GM19193 (cell line): ENCODE data around the gene TLR6.

Source experiments
- POLR2A ChIP-seq: IDR thresholded peaks from 4 replicates; pipeline ENCODE4 v1.6.1; 2011; ENCODE audit not compliant: insufficient read depth, insufficient read length; ENCODE audit errors: extremely low read depth

The TLR6 gene, protein sequence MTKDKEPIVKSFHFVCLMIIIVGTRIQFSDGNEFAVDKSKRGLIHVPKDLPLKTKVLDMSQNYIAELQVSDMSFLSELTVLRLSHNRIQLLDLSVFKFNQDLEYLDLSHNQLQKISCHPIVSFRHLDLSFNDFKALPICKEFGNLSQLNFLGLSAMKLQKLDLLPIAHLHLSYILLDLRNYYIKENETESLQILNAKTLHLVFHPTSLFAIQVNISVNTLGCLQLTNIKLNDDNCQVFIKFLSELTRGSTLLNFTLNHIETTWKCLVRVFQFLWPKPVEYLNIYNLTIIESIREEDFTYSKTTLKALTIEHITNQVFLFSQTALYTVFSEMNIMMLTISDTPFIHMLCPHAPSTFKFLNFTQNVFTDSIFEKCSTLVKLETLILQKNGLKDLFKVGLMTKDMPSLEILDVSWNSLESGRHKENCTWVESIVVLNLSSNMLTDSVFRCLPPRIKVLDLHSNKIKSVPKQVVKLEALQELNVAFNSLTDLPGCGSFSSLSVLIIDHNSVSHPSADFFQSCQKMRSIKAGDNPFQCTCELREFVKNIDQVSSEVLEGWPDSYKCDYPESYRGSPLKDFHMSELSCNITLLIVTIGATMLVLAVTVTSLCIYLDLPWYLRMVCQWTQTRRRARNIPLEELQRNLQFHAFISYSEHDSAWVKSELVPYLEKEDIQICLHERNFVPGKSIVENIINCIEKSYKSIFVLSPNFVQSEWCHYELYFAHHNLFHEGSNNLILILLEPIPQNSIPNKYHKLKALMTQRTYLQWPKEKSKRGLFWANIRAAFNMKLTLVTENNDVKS

DNA sequence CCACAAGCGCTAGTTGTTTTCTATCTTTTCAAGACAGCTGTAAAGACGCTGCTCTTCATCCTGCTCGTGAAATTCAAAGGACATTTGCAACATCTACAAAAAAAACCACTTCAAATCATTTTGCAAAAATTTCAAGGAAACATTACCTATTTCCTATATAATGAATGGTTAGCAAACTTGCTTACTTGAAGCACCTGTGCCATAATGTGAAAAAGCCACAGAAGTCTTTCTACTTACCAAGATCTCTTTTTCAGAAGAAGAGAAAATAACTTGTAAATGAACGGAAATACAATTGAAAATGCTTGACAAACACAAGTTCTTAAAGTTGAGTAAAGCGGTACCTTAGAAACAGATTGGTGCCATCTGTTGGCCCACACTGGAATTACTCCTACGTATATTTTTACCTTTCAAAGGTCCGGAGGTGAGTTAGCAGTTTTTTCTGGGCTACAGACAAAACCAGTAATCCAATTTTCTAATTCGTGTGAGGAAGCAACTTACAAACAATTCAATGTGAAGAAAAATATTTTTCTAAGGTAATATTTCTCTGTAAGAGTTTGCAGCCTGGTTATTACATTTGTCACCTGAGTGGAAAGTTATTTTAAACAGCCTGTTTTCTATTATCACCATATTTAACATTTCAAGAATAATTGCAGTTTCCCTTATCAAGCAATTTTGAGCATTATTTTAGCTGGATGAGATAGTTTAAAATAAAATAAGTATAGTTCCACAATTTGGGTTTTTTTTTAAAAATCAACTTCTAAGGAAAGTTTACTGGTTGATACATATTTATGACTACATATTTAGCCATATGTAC is at the start of gene TLR6:
TLR6 (minus strand) TSS at position 294 of the 814 bp plus-strand sequence. CDS start 27,344 bp downstream, outside the sequence.
- no peak for TF ChIP-seq POLR2A

GRCh38 chr4:38905652-38906385 is 49.2 kb upstream of the TLR6 start:
- TF ChIP-seq POLR2A: no peak

DNA sequence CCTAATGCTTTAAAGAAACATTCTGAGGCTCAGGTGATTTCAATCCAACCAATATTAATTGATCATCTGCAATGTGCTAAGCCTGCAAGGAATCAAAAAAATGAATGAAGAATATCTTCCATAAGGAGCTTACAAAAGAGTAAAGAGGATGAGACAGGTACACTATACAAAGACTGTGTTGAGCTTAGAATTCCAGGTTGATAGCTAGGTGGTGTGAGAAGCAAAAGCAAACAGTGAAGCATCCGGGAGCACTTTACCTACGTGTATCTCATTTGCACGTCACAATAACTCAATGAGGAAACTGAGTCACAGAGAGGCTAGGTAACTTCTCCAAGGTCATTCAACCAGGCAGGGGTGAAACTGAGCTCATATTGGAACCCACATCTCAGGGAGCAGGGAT is 48.1 kb upstream of the TLR6 start:
- TF ChIP-seq POLR2A: no peak

DNA sequence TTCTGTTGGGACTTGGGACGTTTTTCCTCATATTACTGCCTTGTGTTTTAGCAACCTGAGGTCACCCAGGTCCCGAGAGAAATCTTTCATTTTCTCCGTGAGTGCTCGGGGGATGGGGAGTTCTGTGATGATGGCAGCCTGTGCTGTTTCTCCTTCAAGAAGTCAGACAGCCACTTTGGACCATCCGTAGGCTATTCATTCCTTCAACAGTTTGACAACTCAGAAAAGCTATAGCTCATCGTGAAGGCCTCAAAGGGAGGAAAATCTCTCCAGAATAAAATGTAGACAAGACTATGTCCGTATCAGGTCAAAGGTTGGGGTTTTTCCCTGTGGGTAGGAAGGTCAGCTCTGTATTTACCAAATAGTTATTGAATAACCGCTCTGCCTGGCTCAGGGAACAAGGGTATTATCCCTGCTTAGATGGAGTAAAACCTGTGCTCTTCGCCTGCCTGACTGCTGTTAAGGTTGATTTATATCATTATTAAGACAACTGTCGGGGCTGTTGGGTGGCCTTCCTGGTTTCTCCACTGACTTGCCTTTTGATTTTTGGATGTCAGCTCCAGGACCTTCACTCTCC is 47.6 kb upstream of the TLR6 start:
- TF ChIP-seq POLR2A: no peak

DNA sequence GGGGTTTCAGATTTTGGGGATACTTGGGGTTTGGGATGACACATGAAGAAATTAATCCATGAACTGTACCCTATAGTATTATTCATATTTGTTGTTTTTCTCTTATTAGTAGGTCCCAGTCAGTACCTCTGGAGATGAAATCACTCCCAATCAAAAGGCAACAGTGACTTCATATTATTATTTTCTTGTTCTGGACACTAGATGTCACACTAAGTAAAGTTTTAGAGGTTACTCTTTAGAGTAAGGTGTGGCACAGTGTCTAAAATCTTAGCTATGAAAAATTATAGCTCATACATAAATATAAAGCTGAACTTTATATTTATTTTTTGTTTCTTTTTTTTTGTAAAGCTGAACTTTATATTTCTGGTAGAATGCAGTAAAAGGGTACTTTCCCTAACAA is 46.1 kb upstream of the TLR6 start:
- TF ChIP-seq POLR2A: no peak

DNA sequence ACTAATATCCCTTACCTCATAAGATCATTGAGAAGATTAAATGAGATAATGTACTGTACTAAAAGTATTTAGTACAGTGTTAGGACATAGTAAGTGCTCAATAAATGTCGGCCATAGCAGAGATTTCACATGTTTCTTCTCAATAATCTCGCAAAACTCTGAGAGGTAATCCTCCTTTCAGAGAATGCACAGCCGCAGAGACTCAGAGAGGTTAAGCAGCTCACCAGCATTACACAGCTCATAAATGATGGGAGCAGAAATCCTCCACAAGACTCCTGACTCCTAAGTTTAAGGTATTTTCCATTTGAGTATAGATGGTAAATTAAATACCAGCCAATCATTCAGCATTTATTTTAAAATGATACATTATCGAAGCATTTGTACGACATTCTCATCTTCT is 45.6 kb upstream of the TLR6 start:
- TF ChIP-seq POLR2A: no peak

GRCh38 chr4:38898245-38898644 is 41.6 kb upstream of the TLR6 start:
- no peak for TF ChIP-seq POLR2A

DNA sequence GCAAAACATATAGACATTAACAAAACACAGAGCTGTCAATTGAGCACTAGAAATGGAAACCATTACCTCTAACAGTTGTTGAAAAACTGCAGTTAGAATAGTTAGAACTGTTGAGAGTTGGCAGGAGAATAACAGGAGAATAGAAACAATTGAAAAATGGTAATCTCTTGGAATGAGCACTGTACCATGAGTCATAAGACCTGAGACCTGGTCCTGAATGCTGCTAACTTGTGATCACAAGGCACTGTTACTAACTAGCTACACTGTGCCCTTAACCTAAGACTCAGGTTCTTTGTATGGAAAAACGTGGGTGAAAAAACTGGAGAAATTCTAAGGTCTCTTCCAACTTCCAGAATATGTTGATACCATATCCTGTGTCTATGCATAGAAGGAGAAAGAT is 40.3 kb upstream of the TLR6 start:
- no peak for TF ChIP-seq POLR2A

DNA sequence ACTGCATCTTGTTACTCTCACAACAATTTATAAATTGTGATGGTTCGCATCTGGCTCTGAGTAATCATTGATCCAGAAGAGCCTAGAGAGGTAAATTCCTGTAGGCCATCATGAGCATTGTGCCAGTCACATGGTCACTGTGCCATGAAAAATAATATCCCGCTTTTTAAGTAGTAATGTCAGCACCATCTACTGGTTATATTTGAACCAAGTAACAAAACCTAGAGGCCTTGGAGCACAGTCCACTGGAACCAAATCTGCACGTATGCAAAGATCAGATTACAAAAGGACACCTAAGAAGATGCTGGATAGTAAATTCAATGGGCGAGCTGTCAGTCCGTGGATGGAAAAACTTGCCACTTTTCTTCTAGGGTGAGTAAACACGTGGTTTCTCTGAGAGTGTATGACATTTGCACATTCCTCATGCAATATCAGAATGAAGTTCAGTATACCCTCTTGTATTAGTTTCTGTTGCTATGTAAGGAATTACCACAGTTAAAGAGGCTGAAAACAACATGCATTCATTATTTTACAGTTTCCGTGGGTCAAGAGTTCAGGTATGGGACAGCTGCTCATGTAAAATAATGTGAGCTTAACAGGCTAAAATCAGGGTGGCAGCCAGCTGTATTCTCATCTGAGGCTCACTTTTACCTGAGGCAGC is 37.8 kb upstream of the TLR6 start:
- no peak for TF ChIP-seq POLR2A

DNA sequence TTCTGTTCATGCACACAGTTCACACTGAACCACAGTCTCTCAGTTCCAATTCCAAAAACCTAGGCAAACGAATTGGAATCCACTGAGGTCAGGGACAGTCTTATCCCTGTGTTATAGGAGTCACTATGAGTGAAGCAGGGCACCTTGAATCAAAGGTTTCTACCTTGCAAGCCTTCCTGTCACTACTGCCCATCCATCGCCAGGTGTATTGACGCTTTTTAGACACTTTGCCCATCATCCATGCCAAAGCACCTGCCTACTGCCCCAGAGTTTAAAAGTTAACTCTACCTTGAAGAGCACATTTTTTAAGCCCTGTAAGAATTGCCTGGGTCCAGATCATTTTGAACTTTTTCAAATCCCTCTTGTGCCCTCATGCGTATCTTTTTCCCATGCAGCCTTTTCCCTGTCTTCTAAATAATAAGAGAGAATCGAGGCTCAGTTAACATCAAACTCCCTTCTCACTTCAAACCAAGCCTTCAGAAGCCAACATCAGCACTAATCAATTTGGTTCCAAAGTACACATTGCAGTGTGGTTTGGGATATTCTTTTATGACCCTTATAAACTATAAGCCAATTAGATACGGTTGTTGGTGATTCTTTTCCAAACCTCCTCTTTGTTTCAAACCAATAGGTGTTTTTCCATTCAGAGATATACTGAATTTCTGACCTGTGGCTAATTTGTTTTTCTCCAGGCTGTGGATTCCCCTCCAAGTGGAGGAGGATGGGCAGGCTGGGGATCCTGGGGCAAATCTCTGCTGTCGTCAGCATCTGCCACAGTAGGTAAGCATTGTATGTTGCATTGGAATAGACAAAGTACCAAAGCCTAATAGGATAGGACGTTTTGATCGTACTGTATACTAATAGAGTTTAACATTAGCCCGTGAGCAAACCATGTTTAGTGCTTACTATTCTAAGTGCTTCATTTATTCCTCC is 34.7 kb upstream of the TLR6 start:
- TF ChIP-seq POLR2A: no peak

- no peak for TF ChIP-seq POLR2A
Observed at GRCh38 chr4:38889143-38889542, 32.5 kb upstream of the TLR6 start.

- TF ChIP-seq POLR2A: no peak
Observed at GRCh38 chr4:38884254-38884653, 27.6 kb upstream of the TLR6 start.

DNA sequence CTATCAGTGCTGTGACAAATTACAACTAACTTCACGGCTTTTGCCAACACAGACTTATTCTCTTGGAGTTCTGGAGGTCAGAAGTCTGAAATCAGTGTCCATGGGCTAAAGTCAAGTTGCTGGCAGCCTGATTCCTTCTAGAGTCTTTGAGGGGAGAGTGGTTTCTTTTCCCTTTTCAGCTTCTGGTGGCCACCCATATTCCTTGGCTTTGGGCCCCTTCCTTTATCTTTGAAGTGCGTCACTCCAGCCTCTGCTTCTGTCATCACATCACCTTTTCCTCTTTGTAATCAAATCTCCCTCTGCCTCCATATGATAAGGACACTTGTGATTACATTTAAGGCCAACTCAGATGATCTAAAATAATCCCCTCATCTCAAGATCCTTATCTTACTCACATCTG is 20.0 kb upstream of the TLR6 start:
- TF ChIP-seq POLR2A: no peak
